GM10266 (cell line): ENCODE results near the gene GALNT2.

Source experiments
- DNase-seq: peaks from one replicate; pipeline ENCODE4 v3.0.0; 2012; ENCODE audit errors: extremely low spot score
- CTCF ChIP-seq: IDR thresholded peaks from 2 replicates; pipeline ENCODE4 v1.5.1; 2012; ENCODE audit warnings: mild to moderate bottlenecking, low read depth; ENCODE audit not compliant: control insufficient read depth, insufficient read depth; ENCODE audit errors: missing control alignments

The GALNT2 gene

DNA sequence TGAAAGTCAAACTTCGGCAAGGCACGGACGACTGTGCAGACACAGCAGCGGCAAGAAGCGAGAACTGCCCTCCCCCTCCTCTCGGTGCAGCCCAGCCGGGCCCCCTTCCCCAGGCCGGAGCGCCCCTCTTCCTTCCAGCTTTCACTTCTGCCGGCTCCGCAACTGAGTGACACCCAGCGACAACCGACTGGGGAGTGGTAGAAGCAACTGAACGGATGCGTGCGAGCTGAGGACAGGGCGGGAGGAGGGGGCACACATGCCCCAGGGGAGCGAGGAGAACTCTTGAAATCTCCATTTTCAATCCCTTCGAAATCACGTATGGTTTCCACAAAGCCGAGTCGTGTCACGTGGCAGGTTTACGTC, 212.5 kb downstream of the GALNT2 start:
- no peak for TF ChIP-seq CTCF
- DNase-seq: no peak

GRCh38 chr1:230280054-230280795, 213.2 kb downstream of the GALNT2 start:
- peak; percentile 16 for TF ChIP-seq CTCF
- no peak for DNase-seq

DNA sequence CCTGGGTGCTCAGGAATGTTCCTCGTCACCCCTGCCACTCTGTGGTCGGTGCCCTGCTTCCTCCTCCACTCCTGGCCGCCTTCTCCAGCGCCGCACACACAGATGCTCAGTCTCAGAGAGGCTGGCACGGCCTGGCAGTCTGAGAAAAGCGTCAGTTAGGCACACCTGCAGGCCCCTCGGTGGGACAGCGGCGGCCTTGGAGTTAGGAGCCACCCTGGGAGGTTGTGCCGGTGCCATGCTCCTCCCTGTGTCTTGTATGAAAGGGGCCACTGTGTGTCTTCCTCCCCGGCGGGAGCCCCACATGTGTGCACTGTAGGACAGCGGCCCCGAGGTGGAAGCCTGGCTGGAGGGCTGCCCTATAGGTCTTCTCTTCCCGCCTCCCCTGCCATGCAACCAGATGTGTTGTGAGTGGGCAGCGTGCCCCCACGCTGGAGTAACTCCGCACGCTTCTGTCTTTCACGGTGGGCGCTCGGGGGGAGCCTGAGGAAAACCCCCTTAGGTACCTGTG, 213.9 kb downstream of the GALNT2 start:
- TF ChIP-seq CTCF: no peak

DNA sequence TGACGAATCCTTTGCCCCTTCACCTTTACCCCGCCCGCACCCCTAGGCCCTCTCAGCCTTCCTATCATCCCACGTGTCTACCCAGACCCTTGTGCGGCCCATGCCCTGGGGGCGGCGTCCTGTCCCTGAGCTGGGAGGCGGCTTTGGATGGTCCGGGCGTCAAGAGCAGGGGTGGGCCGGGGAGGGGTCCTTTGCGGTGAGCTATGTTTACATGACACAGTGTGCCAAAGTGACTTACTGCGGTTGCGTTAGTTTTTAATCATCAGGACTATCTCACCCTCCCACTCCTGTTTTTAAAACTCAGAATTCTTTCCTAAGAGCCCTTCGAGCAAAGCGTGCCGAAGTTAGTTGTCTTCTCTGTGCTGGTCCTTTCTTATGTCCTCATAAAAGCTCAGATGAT, 214.5 kb downstream of the GALNT2 start:
- no peak for DNase-seq
- no peak for TF ChIP-seq CTCF

More for the DNA sequence above, 213.9 kb downstream of the GALNT2 start:
- DNase-seq: no peak

GRCh38 chr1:230282157-230282556, 215.1 kb downstream of the GALNT2 start:
- DNase-seq: no peak
- no peak for TF ChIP-seq CTCF

GRCh38 chr1:230283678-230284077, 216.6 kb downstream of the GALNT2 start:
- DNase-seq: no peak
- no peak for TF ChIP-seq CTCF

GRCh38 chr1:230284891-230285290, 217.9 kb downstream of the GALNT2 start:
- no peak for TF ChIP-seq CTCF
- DNase-seq: no peak
